HG03378 (cell line): ENCODE results near the gene BARHL1.
"Not testable (repeated sequence)": the region's sequence is repeated elsewhere in the genome, so short reads cannot be mapped to it uniquely, and the experiment has no call there.

Experiments
- ATAC-seq: cut with Tn5 transposase; IDR thresholded peaks from one replicate; pipeline ENCODE4 v1.9.1; 2021; ENCODE audit warnings: mild to moderate bottlenecking, moderate library complexity; ENCODE audit not compliant: unreplicated experiment

Gene BARHL1

GRCh38 chr9:132556235-132556634 lies 26.2 kb upstream of the BARHL1 start:
- no peak for ATAC-seq

DNA sequence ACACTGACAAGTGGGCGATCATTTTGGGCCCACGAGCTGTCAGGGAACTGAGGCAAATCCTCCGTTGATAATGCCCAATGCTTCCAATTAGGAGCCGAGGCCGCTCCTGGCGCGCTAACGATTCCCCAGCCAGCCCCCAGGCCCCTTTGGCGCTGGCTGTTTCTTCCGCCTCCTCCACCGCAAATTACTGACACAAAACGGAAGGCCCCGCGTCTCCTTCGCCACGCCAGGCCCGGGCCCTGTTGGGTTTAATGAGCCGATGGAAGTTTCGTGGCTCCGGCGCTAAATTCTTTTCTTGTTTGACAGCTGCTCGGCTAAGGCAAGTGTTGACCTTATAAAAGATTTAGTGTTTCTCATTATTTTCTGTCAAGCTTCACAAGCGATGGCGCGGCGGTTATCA lies 25.7 kb upstream of the BARHL1 start:
- ATAC-seq = no peak

GRCh38 chr9:132557159-132557558 lies 25.2 kb upstream of the BARHL1 start:
- ATAC-seq = no peak

DNA sequence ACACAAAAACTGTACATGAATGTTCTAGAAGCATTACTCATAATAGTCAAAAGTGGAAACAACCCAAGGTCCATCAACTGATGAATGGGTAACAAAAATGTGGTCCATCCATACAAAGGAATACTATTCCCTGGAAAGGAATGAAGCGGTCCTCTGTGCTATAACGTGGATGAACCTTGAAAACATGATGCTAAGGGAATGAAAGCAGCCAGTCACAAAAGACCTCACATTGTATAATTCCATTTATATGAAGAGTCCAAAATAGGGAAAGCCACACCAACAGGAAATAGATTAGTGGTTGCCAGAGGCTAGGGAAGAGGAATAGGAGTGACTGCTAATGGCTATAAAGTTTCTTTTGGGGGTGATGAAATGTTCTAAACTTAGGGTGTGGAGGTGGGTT lies 22.7 kb upstream of the BARHL1 start:
- no peak for ATAC-seq

DNA sequence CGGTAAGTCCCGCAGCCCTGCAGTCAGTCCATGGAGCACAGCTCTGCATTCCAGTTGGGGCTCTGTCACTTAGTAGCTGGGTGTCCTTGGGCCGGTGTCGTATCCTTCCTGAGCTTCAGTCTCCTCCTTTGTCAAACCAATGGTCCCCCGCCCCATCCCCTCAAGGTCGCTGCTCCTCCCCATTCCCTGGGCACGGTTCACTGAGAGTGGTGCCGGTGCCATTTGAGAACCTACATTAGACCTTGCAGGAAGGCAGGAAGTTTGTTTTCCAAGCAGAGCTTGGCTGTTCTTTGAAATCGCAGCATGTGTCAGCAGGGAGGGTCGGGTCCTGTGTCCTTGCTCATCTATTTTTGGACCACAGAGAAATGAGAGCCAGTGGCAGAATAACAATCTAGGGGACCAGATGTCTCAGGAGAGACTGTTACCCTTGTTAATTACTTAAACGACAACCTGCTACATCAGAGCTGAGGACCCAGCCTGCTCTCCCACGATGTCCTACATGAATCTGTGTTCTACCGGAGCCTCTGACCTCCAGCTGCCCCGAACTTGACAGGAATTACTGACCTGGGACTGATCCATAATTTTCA lies 21.7 kb upstream of the BARHL1 start:
- ATAC-seq = no peak

GRCh38 chr9:132562306-132562573 lies 20.2 kb upstream of the BARHL1 start:
- ATAC-seq = no peak

- ATAC-seq = no peak
Observed at GRCh38 chr9:132564526-132564925, 17.9 kb upstream of the BARHL1 start.

DNA sequence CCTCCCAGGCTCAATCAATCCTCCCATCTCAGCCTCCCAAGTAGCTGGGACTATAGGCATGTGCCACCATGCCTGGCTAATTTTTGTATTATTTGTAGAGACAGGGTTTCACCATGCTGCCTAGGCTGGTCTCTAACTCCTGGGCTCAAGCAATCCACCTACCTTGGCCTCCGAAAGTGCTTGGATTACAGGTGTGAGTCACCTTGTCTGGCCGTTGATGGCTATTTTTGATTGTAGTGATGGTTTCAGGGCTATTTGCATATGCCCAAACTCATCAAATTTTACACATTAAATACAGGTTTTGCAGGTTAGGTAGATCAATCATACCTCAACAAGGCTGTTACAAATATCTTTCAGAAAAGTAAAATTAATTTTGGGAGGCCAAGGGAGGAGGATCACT lies 13.6 kb upstream of the BARHL1 start:
- not testable (repeated sequence) for ATAC-seq

GRCh38 chr9:132571806-132572600 lies 10.4 kb upstream of the BARHL1 start:
- no peak for ATAC-seq

GRCh38 chr9:132572921-132573320 lies 9.5 kb upstream of the BARHL1 start:
- ATAC-seq = no peak

- ATAC-seq = no peak
Observed at GRCh38 chr9:132575005-132575609, 7.3 kb upstream of the BARHL1 start.

GRCh38 chr9:132575811-132576210 lies 6.6 kb upstream of the BARHL1 start:
- no peak for ATAC-seq

DNA sequence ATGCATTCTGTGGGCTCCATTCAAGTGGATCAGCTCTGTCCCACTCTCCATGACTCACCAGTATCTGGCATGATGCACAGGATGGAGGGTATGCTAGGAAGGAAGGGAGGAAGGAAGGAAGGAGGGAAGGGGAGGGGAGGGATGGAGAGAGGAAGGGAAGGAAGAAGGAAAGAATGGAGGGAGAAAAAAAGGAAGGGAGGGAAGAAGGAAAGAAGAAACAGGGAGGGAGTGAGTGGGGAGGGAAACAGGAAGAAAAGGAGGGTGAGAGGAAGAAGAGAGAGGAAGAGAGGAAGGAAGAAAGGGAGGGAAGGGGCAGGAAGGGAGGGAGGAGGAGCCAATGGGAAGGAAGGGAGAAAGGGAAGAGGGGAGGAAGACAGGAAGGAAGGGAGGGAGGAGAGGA lies 5.3 kb upstream of the BARHL1 start:
- ATAC-seq = no peak

DNA sequence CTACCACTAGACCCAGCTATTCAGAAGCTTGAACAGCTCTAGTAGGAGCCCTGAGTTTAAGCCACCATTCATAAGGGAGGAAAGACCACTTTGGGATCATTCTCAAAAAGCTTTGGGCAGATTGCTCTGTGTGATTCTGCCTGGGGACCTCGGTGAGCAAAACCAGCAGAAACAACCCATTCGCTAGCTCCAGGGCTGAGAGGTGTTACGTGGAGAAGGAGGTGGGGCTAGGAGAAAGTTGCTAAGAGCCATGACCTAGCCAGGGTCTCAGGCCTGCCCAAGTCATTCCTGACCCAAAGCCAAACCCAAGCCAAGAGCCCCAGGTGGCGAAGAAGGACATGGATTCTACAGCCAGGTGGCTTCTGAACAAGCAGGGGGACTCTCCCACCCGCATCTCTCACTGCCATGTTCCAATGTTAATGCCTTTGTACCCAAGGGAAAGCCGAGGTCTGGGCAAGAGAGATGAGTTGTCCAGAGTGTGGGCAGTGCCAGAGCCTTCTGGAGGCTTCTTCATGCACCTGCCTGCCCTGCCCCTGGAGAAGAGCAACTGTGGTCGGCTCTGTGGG lies 4.0 kb upstream of the BARHL1 start:
- ATAC-seq = no peak

- ATAC-seq = no peak
Observed at GRCh38 chr9:132579427-132579798, 3.0 kb upstream of the BARHL1 start.

DNA sequence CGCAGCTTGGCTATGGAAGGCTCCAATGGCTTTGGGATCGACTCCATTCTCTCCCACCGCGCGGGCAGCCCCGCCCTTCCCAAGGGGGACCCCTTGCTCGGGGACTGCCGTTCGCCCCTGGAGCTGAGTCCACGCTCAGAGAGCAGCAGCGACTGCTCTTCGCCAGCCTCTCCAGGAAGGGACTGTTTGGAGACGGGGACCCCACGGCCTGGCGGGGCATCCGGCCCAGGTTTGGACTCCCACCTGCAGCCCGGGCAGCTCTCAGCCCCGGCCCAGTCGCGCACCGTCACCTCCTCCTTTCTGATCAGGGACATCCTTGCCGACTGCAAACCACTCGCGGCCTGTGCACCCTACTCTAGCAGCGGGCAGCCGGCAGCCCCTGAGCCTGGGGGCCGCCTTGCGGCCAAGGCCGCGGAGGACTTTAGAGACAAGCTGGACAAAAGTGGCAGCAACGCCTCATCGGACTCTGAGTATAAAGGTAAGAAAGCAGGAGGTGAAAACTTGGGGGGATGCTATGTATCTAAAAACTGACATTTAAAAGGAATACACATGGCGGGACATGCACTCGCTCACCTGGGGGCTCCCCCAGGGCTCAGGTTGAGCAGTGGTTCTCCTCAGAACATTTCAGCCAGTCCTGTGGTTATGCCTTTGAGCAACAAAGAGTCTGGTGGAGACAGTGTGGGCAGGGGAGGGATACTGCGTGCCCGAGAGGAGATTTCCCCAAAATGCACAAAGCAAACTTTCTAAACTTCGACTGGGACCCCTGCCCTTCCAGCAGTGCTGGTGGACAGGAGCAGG lies 579 bp downstream of the BARHL1 start:
- ATAC-seq = no peak

- ATAC-seq = no peak
Observed at GRCh38 chr9:132583584-132584304, 1.3 kb downstream of the BARHL1 start.

DNA sequence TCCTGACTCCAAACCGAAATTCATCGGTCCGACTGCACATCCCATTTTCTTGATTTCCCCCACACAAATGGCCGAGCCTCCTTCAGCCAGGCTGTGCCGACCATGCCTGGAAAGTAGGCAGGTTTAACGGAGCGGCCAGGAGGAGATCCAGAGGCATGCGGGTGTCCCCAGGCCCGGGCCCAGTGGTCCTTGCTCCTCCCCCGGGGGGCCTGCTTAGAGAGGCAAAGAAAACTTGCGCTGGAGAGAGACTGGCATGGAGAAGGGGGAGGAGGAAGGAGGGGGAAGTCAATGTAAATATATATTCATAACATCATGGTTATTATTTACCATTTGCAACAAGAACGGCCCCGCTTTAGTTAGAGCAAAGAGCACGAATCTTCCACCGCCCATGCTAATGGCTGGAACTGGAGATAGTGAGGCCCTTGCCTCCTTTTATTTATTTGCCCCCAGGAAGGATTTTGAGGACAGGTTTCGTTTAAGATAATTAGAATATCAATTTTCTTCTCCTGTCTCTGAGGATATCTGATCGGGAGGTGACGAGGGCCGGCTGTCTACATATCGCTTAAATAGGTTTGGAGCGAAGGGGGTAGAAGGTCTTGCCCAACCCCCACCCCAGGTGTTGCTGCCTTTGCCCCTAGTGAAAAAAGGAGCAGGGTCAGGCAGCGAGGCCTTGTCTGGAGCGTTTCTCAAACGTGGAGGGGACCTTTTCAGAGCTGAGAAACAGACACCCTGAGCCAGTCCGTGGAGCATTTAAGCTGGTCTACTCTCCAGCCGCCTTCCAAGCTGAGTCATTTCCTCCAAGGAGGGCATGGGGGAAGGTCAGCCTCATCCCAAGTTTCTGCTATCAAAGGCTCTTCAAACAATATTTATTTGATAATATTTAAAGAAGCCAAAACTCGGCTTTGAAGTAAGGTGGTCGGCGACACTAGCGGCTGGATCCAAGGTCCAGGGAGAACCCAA lies 2.5 kb downstream of the BARHL1 start:
- ATAC-seq = no peak

DNA sequence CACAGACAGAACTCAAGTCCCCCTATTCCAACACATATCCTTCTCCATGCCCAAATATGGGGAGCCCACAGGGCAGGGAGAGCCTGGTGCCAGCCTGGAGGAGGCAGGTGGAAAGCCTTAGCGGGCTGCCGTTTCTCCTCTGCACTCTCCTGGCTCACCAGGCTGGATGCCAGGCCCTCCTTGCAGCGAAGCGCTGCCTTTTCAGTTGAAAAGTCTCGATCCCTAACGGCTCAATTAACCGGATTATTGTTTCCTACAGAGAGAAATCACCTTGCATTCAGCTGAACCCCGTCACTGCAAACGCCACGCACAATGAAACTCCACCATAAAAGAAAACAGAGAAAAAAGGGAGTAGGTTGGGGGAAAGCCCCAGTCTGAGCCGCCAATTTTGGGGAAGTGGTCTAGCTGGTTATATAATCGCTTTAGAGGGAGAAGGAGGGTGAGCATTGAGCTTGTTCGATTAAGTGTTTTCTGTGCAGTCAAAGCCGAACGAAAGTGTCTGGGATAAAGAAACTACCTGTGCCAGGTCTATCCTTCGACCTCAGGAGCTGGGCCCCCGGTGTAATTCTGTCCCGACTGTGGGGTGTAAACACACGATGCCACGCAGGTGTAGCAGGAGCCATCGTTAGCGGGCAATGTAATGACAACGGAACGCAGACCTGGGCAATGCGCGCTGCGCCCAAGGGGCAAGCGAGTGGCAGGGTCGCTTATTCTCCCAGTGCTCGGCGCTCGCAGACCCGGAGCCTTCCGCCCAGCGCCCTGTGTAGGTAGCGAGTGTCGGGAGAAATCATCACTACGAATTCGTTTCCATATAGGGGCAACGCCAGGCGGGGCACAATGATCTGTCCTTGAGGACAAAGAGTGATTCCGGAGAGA lies 3.8 kb downstream of the BARHL1 start:
- no peak for ATAC-seq
